ENCODE results near the gene ATG16L2.
"Not testable (repeated sequence)": the region's sequence is repeated elsewhere in the genome, so short reads cannot be mapped to it uniquely, and the experiment has no call there.

ATG16L2 gene

DNA sequence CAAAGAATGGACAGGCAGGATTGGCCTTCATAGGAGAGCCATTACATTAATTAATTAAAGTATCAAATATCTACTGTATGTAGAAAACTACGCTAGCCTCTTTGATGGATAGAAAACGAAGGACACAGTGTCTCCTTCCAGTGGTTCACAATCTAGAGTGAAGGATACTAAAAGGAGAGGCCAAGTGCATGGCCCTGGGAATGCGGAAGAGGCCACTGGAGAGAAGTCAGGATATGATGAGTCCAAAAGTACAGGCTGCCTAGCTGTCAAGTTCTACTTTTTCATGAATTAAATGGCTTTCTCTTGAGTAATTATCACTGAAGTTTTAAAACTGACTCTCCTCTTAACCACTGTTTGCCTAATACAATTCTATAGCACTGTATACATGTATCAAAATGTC, 41.9 kb downstream of the ATG16L2 start:
- no peak for DNase-seq

GRCh38 chr11:72856551-72857345, 42.5 kb downstream of the ATG16L2 start:
- DNase-seq: no peak

DNA sequence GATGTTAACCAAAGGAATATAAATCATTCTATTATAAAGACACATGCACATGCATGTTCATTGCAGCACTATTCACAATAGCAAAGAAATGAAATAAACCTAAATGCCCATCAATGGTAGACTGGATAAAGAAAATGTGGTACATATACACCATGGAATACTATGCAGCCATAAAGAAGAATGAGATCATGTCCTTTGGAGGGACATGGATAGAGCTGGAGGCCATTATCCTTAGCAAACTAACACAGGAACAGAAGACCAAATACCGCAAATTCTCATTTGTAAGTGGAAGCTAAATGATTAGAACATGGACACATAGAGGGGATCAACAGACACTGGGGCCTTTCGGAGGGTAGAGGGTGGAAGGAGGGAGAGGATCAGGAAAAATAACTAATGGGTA, 44.1 kb downstream of the ATG16L2 start:
- DNase-seq: not testable (repeated sequence)

- DNase-seq: no peak
Observed at GRCh38 chr11:72859126-72859525, 44.9 kb downstream of the ATG16L2 start.

GRCh38 chr11:72860010-72860409, 45.8 kb downstream of the ATG16L2 start:
- no peak for DNase-seq

- DNase-seq: no peak
Observed at GRCh38 chr11:72860592-72860991, 46.4 kb downstream of the ATG16L2 start.

- no peak for DNase-seq
Observed at GRCh38 chr11:72863091-72863490, 48.9 kb downstream of the ATG16L2 start.

GRCh38 chr11:72863916-72864315, 49.7 kb downstream of the ATG16L2 start:
- DNase-seq: no peak

- no peak for DNase-seq
Observed at GRCh38 chr11:72864702-72865655, 50.8 kb downstream of the ATG16L2 start.

- no peak for DNase-seq
Observed at GRCh38 chr11:72867970-72868369, 53.8 kb downstream of the ATG16L2 start.

GRCh38 chr11:72869831-72870230, 55.6 kb downstream of the ATG16L2 start:
- no peak for DNase-seq

DNA sequence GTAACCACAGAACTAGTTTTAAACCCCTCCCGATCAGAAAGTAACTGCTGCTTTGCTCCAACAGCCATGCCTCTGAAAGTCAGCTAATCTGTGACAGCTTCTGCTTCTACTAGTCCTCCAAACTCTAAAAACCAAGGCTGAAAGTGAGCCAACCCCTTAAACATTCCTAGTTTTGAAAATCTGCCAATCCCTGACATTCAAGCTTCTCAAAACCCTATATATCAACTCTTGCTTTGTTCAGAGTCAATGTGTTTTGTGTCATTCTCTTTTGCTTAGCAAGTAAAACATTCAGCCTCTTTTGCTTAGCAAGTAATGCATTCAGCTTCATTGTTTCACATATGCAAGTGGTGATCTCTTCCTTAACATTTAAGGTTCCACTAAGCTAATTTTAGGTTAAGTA, 56.9 kb downstream of the ATG16L2 start:
- no peak for DNase-seq

GRCh38 chr11:72872012-72872411, 57.8 kb downstream of the ATG16L2 start:
- DNase-seq: no peak

DNA sequence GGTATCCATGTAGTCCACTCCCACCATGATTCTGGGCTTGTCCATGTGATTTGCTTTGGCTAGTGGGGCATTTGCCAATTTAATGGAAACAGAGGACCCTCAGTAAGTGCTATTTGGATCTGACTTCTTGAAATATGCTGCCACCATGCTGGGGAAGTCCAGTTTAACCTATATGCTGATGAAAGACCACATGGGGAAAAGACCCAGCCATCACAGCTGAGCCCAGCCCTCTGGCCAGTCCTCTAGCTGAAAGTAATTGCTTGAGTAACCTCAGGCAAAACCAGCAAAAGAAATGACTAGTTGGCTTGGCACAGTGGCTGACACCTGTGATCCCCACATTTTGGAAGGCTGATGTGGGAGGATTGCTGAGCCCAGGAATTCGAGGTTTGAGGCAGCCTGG, 61.5 kb downstream of the ATG16L2 start:
- no peak for DNase-seq

DNA sequence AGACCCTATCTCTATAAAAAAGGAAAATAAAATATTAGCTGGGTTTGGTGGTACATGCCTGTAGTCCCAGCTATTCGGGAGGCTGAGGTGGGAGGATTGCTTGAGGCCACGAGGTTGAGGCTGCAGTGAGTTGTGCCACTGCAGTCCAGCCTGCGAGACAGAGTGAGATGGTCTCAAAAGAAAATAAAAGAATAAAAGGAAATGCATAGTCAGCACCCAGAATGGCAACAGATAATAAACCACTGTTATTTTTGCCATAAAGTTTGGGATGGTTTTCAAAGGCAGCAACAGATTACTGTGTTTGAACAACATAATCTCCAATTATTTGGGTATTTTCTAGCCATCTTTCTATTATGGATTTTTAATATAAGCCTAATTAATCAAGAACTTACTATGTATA, 61.9 kb downstream of the ATG16L2 start:
- DNase-seq: no peak
